Adipose tissue (tissue), 3 donors: Measurements from ENCODE around the gene ENTPD6. TPM values are rescaled to one million over a fixed set of nuclear protein-coding genes. Genes with fewer than 3 reads are reported as not detected.
"Not testable (repeated sequence)": the region's sequence is repeated elsewhere in the genome, so short reads cannot be mapped to it uniquely, and the experiment has no call there.

ENCODE experiments used
- H3K27ac ChIP-seq: one replicate; pipeline ENCODE4 v1.5.1; 2013; ENCODE audit warnings: low read depth, low read length
- WGBS, 3 donors: extraction: QIAGEN DNeasy Blood & Tissue Kit; methylation state at CpG; one replicate each; pipeline ENCODE4 v1.1.7; 2013; 5-methylcytosine and 5-hydroxymethylcytosine counted together
- polyA plus RNA-seq, 3 donors: library from polyadenylated mRNA; stranded (reverse); fragments of 200-250 nt; gene quantifications; one replicate each; pipeline ENCODE4 v1.2.3, GENCODE V29; 2013
- donor health status: healthy with polysubstance abuse.
- donor health status: Bipolar disorder and iron deficiency.
- donor health status: healthy.

Gene ENTPD6
- polyA plus RNA-seq, 3 donors, result 38.5 to 47.8 (median 42.4) TPM

- H3K27ac ChIP-seq, result not testable (repeated sequence)
- 66 to 75% (median 68%) methylated on average over 8 of the region's 8 CpGs for WGBS, 3 donors
Observed at GRCh38 chr20:25234009-25234849, 38.7 kb downstream of the ENTPD6 start.

DNA sequence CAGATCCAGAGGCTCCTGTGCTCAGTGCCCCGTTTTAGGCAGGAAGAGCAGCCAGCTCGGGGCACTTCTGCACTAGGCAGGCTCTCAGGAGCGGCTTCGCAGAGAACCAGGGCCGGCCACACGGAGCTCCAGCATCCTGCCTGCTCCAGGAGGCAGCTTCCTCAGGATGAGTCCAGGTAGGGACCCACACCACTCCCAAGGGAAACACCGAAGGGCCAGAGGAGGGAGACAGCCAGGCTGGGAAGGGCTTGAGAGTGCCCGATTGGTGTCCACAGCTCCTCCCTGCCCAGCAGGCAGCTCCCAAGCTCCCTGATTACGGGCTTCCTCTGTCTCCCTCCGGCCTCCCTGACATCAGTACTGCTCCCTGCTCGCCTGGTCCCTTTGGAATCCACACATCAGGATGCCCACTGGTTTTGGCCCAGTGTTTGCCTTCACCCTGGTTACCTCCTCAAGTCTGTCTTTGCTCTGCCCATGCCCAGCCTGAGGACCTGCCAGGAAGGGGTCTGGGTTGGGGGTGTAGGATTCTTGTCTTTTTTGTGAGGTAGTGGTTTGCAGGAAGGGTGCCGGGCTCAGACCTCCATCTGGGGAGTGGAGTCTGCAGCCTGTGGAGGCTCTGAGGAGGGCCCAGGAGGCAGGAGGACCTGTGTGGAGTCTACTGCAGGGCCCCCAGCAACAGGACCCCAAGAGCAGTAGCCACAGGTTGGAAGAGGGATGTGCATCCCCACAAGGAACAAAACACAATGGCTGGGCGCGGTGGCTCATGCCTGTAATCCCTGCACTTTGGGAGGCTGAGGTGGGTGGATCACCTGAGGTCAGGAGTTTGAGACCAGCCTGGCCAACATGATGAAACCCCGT lies 41.2 kb downstream of the ENTPD6 start:
- WGBS, 3 donors, result 76 to 87% (median 80%) methylated on average over 15 of the region's 15 CpGs
- H3K27ac ChIP-seq, result no peak overlapping the region

DNA sequence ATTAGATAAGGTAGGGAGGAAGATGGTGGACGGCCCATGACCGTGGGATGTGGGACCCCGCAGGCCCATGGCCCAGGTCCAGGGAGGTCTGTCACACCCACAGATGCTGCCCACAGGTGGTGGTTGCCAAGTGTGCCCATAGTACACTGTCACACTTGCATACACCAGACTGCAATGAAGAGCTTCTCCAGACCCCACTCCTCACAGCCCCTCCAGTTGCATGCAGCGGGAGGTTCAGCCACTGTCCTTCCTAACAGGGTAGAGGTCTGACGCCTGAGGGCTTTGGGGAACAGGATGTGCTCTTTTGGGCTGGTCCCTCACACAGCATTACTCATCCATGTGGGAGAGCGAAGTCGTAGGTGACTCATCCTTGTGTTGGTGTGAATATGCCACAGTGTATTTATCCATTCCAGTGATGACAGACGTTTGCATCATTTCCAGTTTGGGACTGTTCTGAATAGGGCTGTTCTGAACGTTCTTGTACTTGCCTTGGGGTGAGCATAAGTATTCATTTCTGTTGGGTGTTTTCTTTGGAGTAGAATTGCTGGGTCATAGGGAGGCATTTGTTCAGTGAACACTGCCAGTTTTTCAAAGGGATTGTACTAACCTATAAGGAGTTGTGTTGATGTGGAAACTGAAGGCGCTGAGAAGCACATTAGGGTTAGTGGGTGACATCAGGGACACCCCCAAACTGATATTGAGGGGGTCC lies 42.3 kb downstream of the ENTPD6 start:
- 40 to 66% (median 47%) methylated on average over 10 of the region's 10 CpGs for WGBS, 3 donors

GRCh38 chr20:25238319-25239037 lies 43.0 kb downstream of the ENTPD6 start:
- 91 to 93% (median 91%) methylated on average over 12 of the region's 12 CpGs for WGBS, 3 donors
- no peak overlapping the region for H3K27ac ChIP-seq

More for the DNA sequence above, 42.3 kb downstream of the ENTPD6 start:
- H3K27ac ChIP-seq, result no peak overlapping the region

GRCh38 chr20:25239387-25240370 lies 44.2 kb downstream of the ENTPD6 start:
- 90 to 92% (median 91%) methylated on average over 19 of the region's 19 CpGs for WGBS, 3 donors
- no peak overlapping the region for H3K27ac ChIP-seq

DNA sequence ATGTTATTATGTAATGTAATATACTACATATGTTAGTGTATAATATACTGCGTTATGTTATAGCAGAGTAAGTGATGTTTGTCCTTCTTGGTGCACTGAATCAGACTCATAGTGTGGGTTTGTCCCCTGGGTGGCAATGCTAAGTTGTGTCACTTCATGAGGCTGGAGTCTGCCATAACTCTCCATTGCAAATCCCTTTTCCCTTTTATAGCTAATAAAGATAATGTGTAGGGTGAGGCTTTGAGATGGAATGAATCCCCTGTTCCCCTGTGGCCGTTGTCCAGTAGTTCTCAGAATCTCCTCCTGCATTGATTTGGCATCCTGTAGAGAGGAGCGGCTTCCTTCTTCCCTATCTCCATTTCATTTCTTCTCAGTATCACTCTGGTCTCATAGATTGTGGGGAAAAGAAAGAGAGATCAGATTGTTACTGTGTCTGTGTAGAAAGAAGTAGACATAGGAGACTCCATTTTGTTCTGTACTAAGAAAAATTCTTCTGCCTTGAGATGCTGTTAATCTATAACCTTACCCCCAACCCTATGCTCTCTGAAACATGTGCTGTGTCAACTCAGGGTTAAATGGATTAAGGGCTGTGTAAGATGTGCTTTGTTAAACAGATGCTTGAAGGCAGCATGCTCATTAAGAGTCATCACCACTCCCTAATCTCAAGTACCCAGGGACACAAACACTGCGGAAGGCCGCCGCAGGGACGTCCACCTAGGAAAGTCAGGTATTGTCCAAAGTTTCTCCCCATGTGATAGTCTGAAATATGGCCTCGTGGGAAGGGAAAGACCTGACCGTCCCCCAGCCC lies 45.5 kb downstream of the ENTPD6 start:
- WGBS, 3 donors, result 63 to 75% (median 73%) methylated on average over 9 of the region's 9 CpGs

GRCh38 chr20:25241659-25241955 lies 46.1 kb downstream of the ENTPD6 start:
- not testable (repeated sequence) for H3K27ac ChIP-seq
- 38 to 57% (median 45%) methylated on average over 4 of the region's 4 CpGs for WGBS, 3 donors

More for the DNA sequence above, 45.5 kb downstream of the ENTPD6 start:
- not testable (repeated sequence) for H3K27ac ChIP-seq

DNA sequence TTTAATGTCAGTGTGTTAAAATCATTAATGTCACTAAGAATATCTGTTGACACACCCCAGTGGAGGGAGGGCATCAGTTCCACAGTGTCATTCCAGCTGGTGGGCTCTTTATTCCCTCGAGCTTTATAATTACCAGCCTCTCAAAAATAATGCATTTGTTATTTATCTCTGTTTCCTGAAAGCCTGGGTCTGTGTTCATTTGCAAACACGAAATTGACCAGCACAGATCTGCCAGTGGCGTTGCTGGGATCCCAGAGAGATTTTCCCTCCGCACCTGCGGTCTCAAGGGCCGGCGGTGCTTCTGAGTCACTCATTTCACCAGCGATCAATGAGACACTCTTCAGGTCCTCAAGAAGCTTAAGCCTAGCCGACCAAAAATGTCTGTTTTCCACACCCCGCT lies 46.7 kb downstream of the ENTPD6 start:
- 85 to 89% (median 86%) methylated on average over 10 of the region's 10 CpGs for WGBS, 3 donors
- no peak overlapping the region for H3K27ac ChIP-seq

DNA sequence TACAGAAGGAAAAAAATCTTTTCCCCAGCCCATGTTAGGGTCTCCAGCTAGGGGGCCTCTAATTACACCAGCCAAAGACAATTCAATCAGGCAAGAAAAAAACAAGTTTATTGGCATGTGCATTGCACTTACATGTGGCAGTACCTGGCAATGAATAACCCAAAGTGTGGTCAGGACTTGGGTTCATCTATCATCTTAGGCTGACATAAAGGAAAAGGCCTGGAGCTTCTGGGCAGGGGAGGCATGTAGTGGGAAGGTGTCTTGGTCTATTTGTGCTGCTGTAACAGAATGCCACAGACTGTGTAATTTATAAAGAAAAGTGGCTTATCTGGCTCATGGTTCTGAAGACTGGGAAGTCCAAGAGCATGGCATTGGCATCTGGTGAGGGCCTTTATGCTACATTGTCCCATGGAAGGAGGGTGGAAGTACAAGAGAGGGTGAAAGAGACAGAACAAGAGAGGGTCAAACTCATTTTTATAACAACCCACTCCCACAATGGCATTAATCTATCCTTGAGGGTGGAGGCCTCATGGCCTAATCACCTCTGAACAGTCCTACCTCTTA lies 48.0 kb downstream of the ENTPD6 start:
- no peak overlapping the region for H3K27ac ChIP-seq

GRCh38 chr20:25244976-25245375 lies 49.5 kb downstream of the ENTPD6 start:
- no peak overlapping the region for H3K27ac ChIP-seq
- WGBS, 3 donors, result 95 to 97% (median 97%) methylated on average over 5 of the region's 5 CpGs

DNA sequence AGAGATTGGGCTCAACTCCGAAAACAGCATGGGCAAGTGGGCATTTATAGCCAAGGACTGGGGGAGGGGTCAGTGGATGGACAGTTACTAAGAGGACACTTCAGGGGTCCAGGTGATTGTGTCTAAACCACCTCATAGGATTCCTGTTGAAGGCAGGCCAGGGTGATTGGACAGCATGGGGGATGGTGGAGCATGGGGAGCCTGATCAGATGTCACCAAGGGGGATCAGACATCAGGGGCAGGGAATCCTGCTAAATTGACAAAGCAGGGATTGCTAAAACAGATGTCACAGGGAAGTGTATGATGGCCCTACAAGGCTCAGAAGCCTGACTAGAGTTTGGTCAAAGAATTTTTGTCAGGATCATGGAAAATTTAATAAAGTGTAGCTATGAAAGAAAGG lies 49.9 kb downstream of the ENTPD6 start:
- no peak overlapping the region for H3K27ac ChIP-seq
- 95 to 96% (median 95%) methylated on average over 1 of the region's 1 CpG for WGBS, 3 donors

DNA sequence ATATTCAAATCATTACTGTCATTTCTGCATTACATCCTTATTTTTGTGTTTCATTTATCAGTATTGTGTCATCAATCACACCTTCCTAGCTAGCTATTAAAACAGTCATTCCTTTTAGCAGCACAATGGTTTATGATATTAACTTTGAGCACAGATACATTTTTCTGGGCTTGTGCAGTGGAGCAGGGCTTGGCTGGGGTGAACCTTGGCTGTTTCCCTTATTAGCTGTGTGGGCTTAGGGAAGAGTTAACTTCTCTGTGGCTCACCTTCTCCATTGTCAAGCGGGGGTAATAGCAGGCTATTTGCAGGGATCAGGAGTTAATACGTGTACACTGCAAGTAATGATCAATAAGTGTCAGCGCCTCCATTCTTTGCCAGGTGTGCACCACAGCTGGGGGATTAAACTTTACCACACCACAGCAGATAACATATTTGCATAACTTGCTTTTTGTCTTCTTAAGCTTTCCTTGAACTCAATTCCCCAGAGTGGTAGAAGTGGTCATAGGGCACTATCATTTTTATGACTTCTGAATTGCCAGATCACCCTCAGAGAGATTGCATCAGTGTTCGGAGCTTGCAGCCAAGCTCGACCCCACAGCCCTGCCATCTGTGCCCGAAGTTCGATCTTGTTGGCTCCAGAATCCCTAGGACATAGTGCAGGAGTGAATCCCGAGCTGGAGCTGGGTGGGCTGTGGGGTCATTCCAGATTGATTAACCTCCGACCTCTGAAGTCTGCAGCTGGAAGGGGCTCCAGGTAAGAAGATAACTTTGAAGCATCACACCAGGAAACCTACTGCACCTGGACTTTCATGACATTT lies 50.9 kb downstream of the ENTPD6 start:
- 48 to 78% (median 71%) methylated on average over 9 of the region's 9 CpGs for WGBS, 3 donors
- no peak overlapping the region for H3K27ac ChIP-seq

GRCh38 chr20:25247000-25247517 lies 51.5 kb downstream of the ENTPD6 start:
- no peak overlapping the region for H3K27ac ChIP-seq
- WGBS, 3 donors, result 8 to 13% (median 12%) methylated on average over 21 to 24 of the region's 24 CpGs

DNA sequence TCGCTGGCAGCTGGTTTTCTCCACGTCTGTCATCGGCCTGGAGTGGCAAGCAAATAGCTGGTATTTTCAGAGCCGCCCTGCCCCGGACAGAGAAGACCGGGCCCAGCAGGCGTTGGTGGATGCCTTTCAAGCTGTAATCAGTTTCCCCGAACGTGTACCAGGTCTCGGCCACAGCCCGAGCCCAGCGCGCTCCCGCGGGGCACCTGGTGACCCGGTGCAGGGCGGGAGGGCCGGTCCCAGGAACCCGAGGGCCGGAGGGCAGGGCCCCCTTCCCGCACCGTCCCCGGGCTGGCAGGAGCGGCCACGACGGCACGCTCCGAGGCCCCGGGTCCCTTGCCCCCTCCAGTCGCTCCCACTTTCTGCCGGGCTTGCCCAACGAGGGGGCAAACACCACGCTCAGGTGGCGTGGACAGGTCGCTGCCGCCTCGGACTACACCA lies 52.0 kb downstream of the ENTPD6 start:
- H3K27ac ChIP-seq, result no peak overlapping the region
- WGBS, 3 donors, result 0% methylated on average over 25 to 37 of the region's 37 CpGs
